HepG2 (cell line): ENCODE results near the gene HHIPL2. TPM values are rescaled to one million over a fixed set of nuclear protein-coding genes. Genes with fewer than 3 reads are reported as not detected.

Experiments used
- CCDC6 ChIP-seq: sonication (generic); formaldehyde crosslinking; IDR thresholded peaks from 2 replicates; pipeline ENCODE4 v1.8.1; 2022; ENCODE audit warnings: mild to moderate bottlenecking, missing genetic modification reagents, moderate library complexity
- EHMT2 ChIP-seq: fragments of 200-600 bp; sonication (generic); IDR thresholded peaks from 2 replicates; pipeline ENCODE4 v1.7.0; 2017; ENCODE audit warnings: antibody characterized with exemption, low read depth, low read length, borderline replicate concordance
- ETV5 ChIP-seq: IDR thresholded peaks from 2 replicates; pipeline ENCODE4 v1.6.1; 2018; ENCODE audit warnings: missing biosample characterization, missing genetic modification reagents, inconsistent platforms, borderline replicate concordance
- FOXC1 ChIP-seq: sonication (generic); formaldehyde crosslinking; IDR thresholded peaks from 2 replicates; pipeline ENCODE4 v1.8.0; 2022; ENCODE audit warnings: mild to moderate bottlenecking, missing genetic modification reagents, borderline replicate concordance
- HNRNPK ChIP-seq: fragments of 200-400 bp; formaldehyde crosslinking; IDR thresholded peaks from 2 replicates; pipeline ENCODE4 v1.6.1; 2018; ENCODE audit warnings: low read length, low read depth, moderate library complexity, mild to moderate bottlenecking; ENCODE audit not compliant: poor library complexity, severe bottlenecking
- HNRNPL ChIP-seq: fragments of 200-400 bp; formaldehyde crosslinking; IDR thresholded peaks from 2 replicates; pipeline ENCODE4 v1.6.1; 2017; ENCODE audit warnings: mild to moderate bottlenecking, low read depth, low read length
- NONO ChIP-seq, 2 experiments: fragments of 450-650 bp in 1 of 2; sonication (generic) in 1 of 2; formaldehyde crosslinking in 1 of 2; IDR thresholded peaks in 1 of 2; conservative IDR thresholded peaks in 1 of 2; 2 replicates each; pipeline versions ENCODE4 v1.6.1 to v1.8.0; 2017 to 2022; ENCODE audit warnings: mild to moderate bottlenecking in 1 of 2, missing genetic modification reagents in 1 of 2, moderate library complexity in 1 of 2
- NR1H2 ChIP-seq: sonication (generic); formaldehyde crosslinking; IDR thresholded peaks from 2 replicates; pipeline ENCODE4 v1.8.1; 2022; ENCODE audit warnings: low read depth, missing genetic modification reagents, borderline replicate concordance
- PAX8 ChIP-seq: sonication (generic); formaldehyde crosslinking; IDR thresholded peaks from 2 replicates; pipeline ENCODE4 v1.8.0; 2022; ENCODE audit warnings: mild to moderate bottlenecking, missing genetic modification reagents, borderline replicate concordance
- PITX1 ChIP-seq: sonication (generic); formaldehyde crosslinking; IDR thresholded peaks from 2 replicates; pipeline ENCODE4 v1.5.1; 2020; ENCODE audit warnings: mild to moderate bottlenecking, missing genetic modification reagents
- SAFB2 ChIP-seq: sonication (generic); formaldehyde crosslinking; IDR thresholded peaks from 2 replicates; pipeline ENCODE4 v1.5.1; 2020; ENCODE audit warnings: missing genetic modification reagents, low read depth, mild to moderate bottlenecking, borderline replicate concordance
- SIN3A ChIP-seq: IDR thresholded peaks from 2 replicates; pipeline ENCODE4 v1.6.1; 2011; ENCODE audit warnings: low read depth, mild to moderate bottlenecking, control low read depth, low read length, borderline replicate concordance
- SNAPC2 ChIP-seq: sonication (generic); formaldehyde crosslinking; IDR thresholded peaks from 2 replicates; pipeline ENCODE4 v1.8.1; 2022; ENCODE audit warnings: mild to moderate bottlenecking, missing genetic modification reagents
- XBP1 ChIP-seq: sonication (generic); formaldehyde crosslinking; IDR thresholded peaks from 2 replicates; pipeline ENCODE4 v1.5.0; 2020; ENCODE audit warnings: missing genetic modification reagents
- ZNF207 ChIP-seq: fragments of 450-650 bp; IDR thresholded peaks from 2 replicates; pipeline ENCODE4 v1.6.1; 2016; ENCODE audit warnings: antibody characterized with exemption, borderline replicate concordance
- ZNF296 ChIP-seq: sonication (generic); formaldehyde crosslinking; conservative IDR thresholded peaks from 2 replicates; pipeline ENCODE4 v1.5.0; 2020; ENCODE audit warnings: mild to moderate bottlenecking, missing genetic modification reagents
- ZNF354B ChIP-seq: sonication (generic); formaldehyde crosslinking; IDR thresholded peaks from 2 replicates; pipeline ENCODE4 v1.8.0; 2022; ENCODE audit warnings: mild to moderate bottlenecking, missing genetic modification reagents
- ZNF562 ChIP-seq: sonication (generic); formaldehyde crosslinking; IDR thresholded peaks from 2 replicates; pipeline ENCODE4 v1.8.0; 2022; ENCODE audit warnings: missing genetic modification reagents, borderline replicate concordance
- ZNF605 ChIP-seq: sonication (generic); formaldehyde crosslinking; IDR thresholded peaks from 2 replicates; pipeline ENCODE4 v1.8.0; 2022; ENCODE audit warnings: mild to moderate bottlenecking, missing genetic modification reagents
- ZNF660 ChIP-seq: sonication (generic); formaldehyde crosslinking; IDR thresholded peaks from 2 replicates; pipeline ENCODE4 v1.5.1; 2020; ENCODE audit warnings: mild to moderate bottlenecking, low read depth, missing genetic modification reagents, borderline replicate concordance
- polyA plus RNA-seq, 8 experiments: library from polyadenylated mRNA; depleted of rRNA in 3 of 8; stranded (reverse) in 7 of 8; unstranded in 1 of 8; fragments of >200 nt; fragmentation: Illumina TruSeq in 4 of 8; extraction: Trizol in 4 of 8; gene quantifications; 2 replicates each; pipeline versions ENCODE4 v1.2.1 to v1.2.3, GENCODE V29; 2011 to 2016; ENCODE audit warnings: low read depth in 4 of 8, missing spikeins in 1 of 8, mixed read lengths in 1 of 8; ENCODE audit not compliant: insufficient read depth in 1 of 8
- total RNA-seq, 5 experiments: library from RNA; depleted of rRNA; stranded (reverse); fragments of >200 nt; fragmentation: Illumina TruSeq; extraction: Trizol; gene quantifications; 2 replicates each; pipeline ENCODE4 v1.2.3, GENCODE V29; 2016; ENCODE audit warnings: low read depth in 1 of 5
- TF ChIP-seq, protein P1 (sequence below): sonication (generic); formaldehyde crosslinking; IDR thresholded peaks from 2 replicates; pipeline ENCODE4 v1.8.1; 2023; ENCODE audit warnings: mild to moderate bottlenecking, inconsistent platforms, moderate library complexity, missing genetic modification reagents, borderline replicate concordance
- TF ChIP-seq, protein P2 (sequence below): fragments of 450-650 bp; IDR thresholded peaks from 2 replicates; pipeline ENCODE4 v1.6.1; 2016
- TF ChIP-seq, protein P3 (sequence below): sonication (generic); formaldehyde crosslinking; IDR thresholded peaks from 2 replicates; pipeline ENCODE4 v1.4.0; 2020; ENCODE audit warnings: missing genetic modification reagents, mild to moderate bottlenecking, borderline replicate concordance
- TF ChIP-seq, protein P4 (sequence below): sonication (generic); formaldehyde crosslinking; IDR thresholded peaks from 2 replicates; pipeline ENCODE4 v1.5.0; 2020; ENCODE audit warnings: missing genetic modification reagents

The HHIPL2 gene
- total and polyA plus RNA-seq, 2 of the 13 experiments (the other 11 are each of a cell fraction or from before 2014, with no cell fraction given) = 0.53 to 1.3 TPM

DNA sequence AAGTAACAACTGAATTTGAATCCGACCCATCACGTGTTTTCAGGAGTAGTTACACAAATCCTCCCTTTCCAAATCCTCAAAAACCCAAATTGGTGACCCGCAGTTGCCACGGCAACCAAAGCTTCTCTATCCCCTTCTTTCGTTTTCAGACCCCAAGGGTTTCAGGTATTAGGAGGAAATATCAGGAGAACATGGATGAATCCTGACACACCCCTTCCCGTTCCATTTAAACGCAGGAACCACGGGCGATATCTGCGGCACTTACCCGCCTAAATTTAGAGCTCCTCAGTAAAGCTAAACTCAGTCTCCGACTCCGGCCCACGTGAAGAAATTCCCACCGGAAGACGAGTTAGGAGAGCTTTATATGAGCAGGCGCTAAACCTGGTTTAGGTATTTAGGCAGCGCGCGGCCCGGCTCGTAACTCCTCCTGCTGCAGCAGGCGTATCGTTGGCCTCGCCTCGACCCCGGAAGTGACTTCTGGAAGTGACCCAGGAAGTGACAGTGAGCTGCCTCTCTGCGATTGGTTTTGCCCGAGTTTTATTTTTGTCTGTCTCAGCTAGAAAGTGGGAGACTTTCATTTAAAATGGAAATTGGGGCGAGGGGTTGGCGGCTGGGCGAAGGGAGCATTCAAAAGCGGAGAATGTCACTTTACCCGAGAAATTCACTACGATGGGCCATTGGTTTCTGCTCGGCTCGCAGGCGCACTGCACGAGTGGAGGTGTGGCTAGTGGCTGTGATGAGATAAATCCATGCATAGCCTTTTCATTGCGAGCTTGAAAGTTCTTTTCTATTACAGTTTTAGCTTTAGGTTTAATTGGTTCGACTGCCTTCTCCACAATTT, 41.8 kb upstream of the HHIPL2 start, which contains the start of gene TAF1A (continued):
- TF ChIP-seq, protein P1, sequence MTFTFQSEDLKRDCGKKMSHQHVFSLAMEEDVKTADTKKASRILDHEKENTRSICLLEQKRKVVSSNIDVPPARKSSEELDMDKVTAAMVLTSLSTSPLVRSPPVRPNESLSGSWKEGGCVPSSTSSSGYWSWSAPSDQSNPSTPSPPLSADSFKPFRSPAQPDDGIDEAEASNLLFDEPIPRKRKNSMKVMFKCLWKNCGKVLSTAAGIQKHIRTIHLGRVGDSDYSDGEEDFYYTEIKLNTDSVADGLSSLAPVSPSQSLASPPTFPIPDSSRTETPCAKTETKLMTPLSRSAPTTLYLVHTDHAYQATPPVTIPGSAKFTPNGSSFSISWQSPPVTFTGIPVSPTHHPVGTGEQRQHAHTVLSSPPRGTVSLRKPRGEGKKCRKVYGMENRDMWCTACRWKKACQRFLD (CRISPR knock-in tag) = no peak
- TF ChIP-seq, protein P2, sequence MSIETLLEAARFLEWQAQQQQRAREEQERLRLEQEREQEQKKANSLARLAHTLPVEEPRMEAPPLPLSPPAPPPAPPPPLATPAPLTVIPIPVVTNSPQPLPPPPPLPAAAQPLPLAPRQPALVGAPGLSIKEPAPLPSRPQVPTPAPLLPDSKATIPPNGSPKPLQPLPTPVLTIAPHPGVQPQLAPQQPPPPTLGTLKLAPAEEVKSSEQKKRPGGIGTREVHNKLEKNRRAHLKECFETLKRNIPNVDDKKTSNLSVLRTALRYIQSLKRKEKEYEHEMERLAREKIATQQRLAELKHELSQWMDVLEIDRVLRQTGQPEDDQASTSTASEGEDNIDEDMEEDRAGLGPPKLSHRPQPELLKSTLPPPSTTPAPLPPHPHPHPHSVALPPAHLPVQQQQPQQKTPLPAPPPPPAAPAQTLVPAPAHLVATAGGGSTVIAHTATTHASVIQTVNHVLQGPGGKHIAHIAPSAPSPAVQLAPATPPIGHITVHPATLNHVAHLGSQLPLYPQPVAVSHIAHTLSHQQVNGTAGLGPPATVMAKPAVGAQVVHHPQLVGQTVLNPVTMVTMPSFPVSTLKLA = no peak; the same call in 1 of the 2 replicates
- 0 out of 2 replicates have a peak, but pooled peaks have one; percentile 37 for TF ChIP-seq SNAPC2 (CRISPR knock-in tag)
- TF ChIP-seq CCDC6 = no peak; the same call in 1 of the 2 replicates
- TF ChIP-seq HNRNPK = no peak
- no peak for TF ChIP-seq ZNF296
- no peak for TF ChIP-seq ZNF354B (CRISPR knock-in tag)
- no peak; the same call in none of the 2 replicates for TF ChIP-seq ZNF605 (CRISPR knock-in tag)
- TF ChIP-seq ZNF660 = no peak
- 0 out of 2 replicates have a peak, but pooled peaks have one; percentile 16 for TF ChIP-seq PITX1
- TF ChIP-seq XBP1 = no peak
- peak; percentile 58; the same call in 1 of the 2 replicates for TF ChIP-seq ETV5
- no peak for TF ChIP-seq ZNF562 (CRISPR knock-in tag)
- no peak for TF ChIP-seq PAX8 (CRISPR knock-in tag)
- TF ChIP-seq FOXC1 (CRISPR knock-in tag) = 0 out of 2 replicates have a peak, but pooled peaks have one; percentile 54
- TF ChIP-seq EHMT2 = peak; percentile 82; the same call in 1 of the 2 replicates
- TF ChIP-seq, protein P3, sequence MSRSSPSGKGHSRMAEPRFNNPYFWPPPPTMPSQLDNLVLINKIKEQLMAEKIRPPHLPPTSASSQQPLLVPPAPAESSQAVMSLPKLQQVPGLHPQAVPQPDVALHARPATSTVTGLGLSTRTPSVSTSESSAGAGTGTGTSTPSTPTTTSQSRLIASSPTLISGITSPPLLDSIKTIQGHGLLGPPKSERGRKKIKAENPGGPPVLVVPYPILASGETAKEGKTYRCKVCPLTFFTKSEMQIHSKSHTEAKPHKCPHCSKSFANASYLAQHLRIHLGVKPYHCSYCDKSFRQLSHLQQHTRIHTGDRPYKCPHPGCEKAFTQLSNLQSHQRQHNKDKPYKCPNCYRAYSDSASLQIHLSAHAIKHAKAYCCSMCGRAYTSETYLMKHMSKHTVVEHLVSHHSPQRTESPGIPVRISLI (CRISPR knock-in tag) = no peak
- peak; percentile 95 for TF ChIP-seq SIN3A
- no peak for TF ChIP-seq ZNF207
- TF ChIP-seq HNRNPL = no peak
- TF ChIP-seq NONO (IDR thresholded peaks at IDR 0.05) = no peak
- 0 out of 2 replicates have a peak, but pooled peaks have one; percentile 47 for TF ChIP-seq NONO (CRISPR knock-in tag; conservative IDR thresholded peaks at IDR 0.05)
- TF ChIP-seq, protein P4, sequence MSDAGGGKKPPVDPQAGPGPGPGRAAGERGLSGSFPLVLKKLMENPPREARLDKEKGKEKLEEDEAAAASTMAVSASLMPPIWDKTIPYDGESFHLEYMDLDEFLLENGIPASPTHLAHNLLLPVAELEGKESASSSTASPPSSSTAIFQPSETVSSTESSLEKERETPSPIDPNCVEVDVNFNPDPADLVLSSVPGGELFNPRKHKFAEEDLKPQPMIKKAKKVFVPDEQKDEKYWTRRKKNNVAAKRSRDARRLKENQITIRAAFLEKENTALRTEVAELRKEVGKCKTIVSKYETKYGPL (CRISPR knock-in tag) = 0 out of 2 replicates have a peak, but pooled peaks have one; percentile 44
- no peak for TF ChIP-seq SAFB2 (CRISPR knock-in tag)
- TF ChIP-seq NR1H2 = no peak
